Measurements from ENCODE around the gene VAT1L.

Gene VAT1L

GRCh38 chr16:77856438-77857160 lies 68.2 kb downstream of the VAT1L start:
- DNase-seq = no peak
- H3K4me3 ChIP-seq (ENCODE audit: low read depth, low read length) = no peak overlapping the region
- no peaks in the 10 kb centered on the region for H3K36me3 ChIP-seq (replicated peaks)
- H3K27ac ChIP-seq = no peak overlapping the region
- no peak for TF ChIP-seq CTCF (IDR thresholded peaks at IDR 0.05; ENCODE audit: low read depth, low read length, missing control alignments)
- in situ Hi-C loops (cut with HindIII; ENCODE audit: low pct_ligation_motif_present, low sequenced_read_pairs) = no loop called here
- no peaks in the 10 kb centered on the region for H3K27me3 ChIP-seq (replicated peaks)

- DNase-seq = no peak
Measured at GRCh38 chr16:77858060-77858459, 69.7 kb downstream of the VAT1L start.

GRCh38 chr16:77859493-77860232 lies 71.3 kb downstream of the VAT1L start:
- Histone ChIP-seq H3K36me3 (replicated peaks) (no peaks in the 10 kb centered on the region), H3K27me3 (replicated peaks) (no peaks in the 10 kb centered on the region), H3K27ac (no peak overlapping the region), H3K4me3 (ENCODE audit: low read depth, low read length) (no peak overlapping the region)
- DNase-seq = no peak
- in situ Hi-C loops (cut with HindIII; ENCODE audit: low pct_ligation_motif_present, low sequenced_read_pairs) = no loop called here
- no peak for TF ChIP-seq CTCF (IDR thresholded peaks at IDR 0.05; ENCODE audit: low read depth, low read length, missing control alignments)

More at GRCh38 chr16:77858060-77858459, 69.7 kb downstream of the VAT1L start:
- H3K27ac ChIP-seq = no peak overlapping the region
- no peaks in the 10 kb centered on the region for H3K27me3 ChIP-seq (replicated peaks)
- no peak overlapping the region for H3K4me3 ChIP-seq (ENCODE audit: low read depth, low read length)
- no peak for TF ChIP-seq CTCF (IDR thresholded peaks at IDR 0.05; ENCODE audit: low read depth, low read length, missing control alignments)
- in situ Hi-C loops (cut with HindIII; ENCODE audit: low pct_ligation_motif_present, low sequenced_read_pairs) = no loop called here
- H3K36me3 ChIP-seq (replicated peaks) = no peaks in the 10 kb centered on the region

- no peak for DNase-seq
- no peak overlapping the region for H3K4me3 ChIP-seq (ENCODE audit: low read depth, low read length)
- no peaks in the 10 kb centered on the region for H3K27me3 ChIP-seq (replicated peaks)
- in situ Hi-C loops (cut with HindIII; ENCODE audit: low pct_ligation_motif_present, low sequenced_read_pairs) = no loop called here
- no peak for TF ChIP-seq CTCF (IDR thresholded peaks at IDR 0.05; ENCODE audit: low read depth, low read length, missing control alignments)
- no peak overlapping the region for H3K27ac ChIP-seq
- no peaks in the 10 kb centered on the region for H3K36me3 ChIP-seq (replicated peaks)
Measured at GRCh38 chr16:77860953-77861352, 72.6 kb downstream of the VAT1L start.

- no peak for TF ChIP-seq CTCF (IDR thresholded peaks at IDR 0.05; ENCODE audit: low read depth, low read length, missing control alignments)
- no peak overlapping the region for H3K27ac ChIP-seq
- no peaks in the 10 kb centered on the region for H3K36me3 ChIP-seq (replicated peaks)
- in situ Hi-C loops (cut with HindIII; ENCODE audit: low pct_ligation_motif_present, low sequenced_read_pairs) = no loop called here
- no peak for DNase-seq
- H3K27me3 ChIP-seq (replicated peaks) = no peaks in the 10 kb centered on the region
- H3K4me3 ChIP-seq (ENCODE audit: low read depth, low read length) = no peak overlapping the region
Measured at GRCh38 chr16:77863250-77863649, 74.9 kb downstream of the VAT1L start.

All from brain microvascular endothelial cell (primary cell).